K562 (cell line): ENCODE data around the gene THOP1. TPM values are rescaled to one million over a fixed set of nuclear protein-coding genes. Genes with fewer than 3 reads are reported as not detected.

Experiments used
- CREBBP ChIP-seq: IDR thresholded peaks from one replicate; pipeline ENCODE4 v1.6.1; 2012; ENCODE audit warnings: low read depth, mild to moderate bottlenecking, control low read depth, inconsistent platforms, low read length
- YBX1 ChIP-seq: fragments of 450-650 bp; IDR thresholded peaks from 2 replicates; pipeline ENCODE4 v1.7.1; 2016; ENCODE audit warnings: mild to moderate bottlenecking
- YY1 ChIP-seq, 3 experiments: IDR thresholded peaks; 2 replicates each; pipeline ENCODE4 v1.6.1; 2011; ENCODE audit warnings: low read length in 2 of 3, mild to moderate bottlenecking in 2 of 3, moderate library complexity in 2 of 3, borderline replicate concordance in 1 of 3, control low read depth in 1 of 3, low read depth in 1 of 3; ENCODE audit not compliant: insufficient read depth in 3 of 3, insufficient replicate concordance in 2 of 3, control insufficient read depth in 1 of 3, insufficient read length in 1 of 3; ENCODE audit errors: extremely low read depth in 1 of 3
- polyA plus RNA-seq, 8 experiments: library from polyadenylated mRNA; depleted of rRNA in 4 of 8; stranded (reverse) in 5 of 8; unstranded in 3 of 8; fragments of >200 nt; fragmentation: Nextera tagmentation in 2 of 8; fragmentation: Illumina TruSeq in 1 of 8; extraction: Ambion mirVana in 2 of 8; extraction: Trizol in 1 of 8; gene quantifications; 2 replicates each; pipeline versions ENCODE4 v1.2.1 to v1.2.3, GENCODE V29; 2011 to 2014; ENCODE audit warnings: inconsistent platforms in 1 of 8, missing spikeins in 1 of 8
- total RNA-seq, 7 experiments: library from RNA; depleted of rRNA in 6 of 7; stranded (reverse); fragments of >200 nt in 6 of 7; fragmentation: Illumina TruSeq in 2 of 7; extraction: Trizol in 2 of 7; gene quantifications; 2 replicates each; pipeline versions ENCODE4 v1.2.1 to v1.2.3, GENCODE V29; 2011 to 2021; ENCODE audit warnings: low replicate concordance in 1 of 7
- TF ChIP-seq, protein P1 (sequence below), 2 experiments: fragments of 450-650 bp in 1 of 2; sonication (generic) in 1 of 2; formaldehyde crosslinking; conservative IDR thresholded peaks; 2 replicates each; pipeline versions ENCODE4 v1.4.0 to v1.8.1; 2020 to 2022; ENCODE audit warnings: mild to moderate bottlenecking in 1 of 2, missing genetic modification reagents in 1 of 2
- TF ChIP-seq, protein P2 (sequence below): fragments of 450-650 bp; IDR thresholded peaks from 2 replicates; pipeline ENCODE4 v1.6.1; 2014; ENCODE audit warnings: low read depth, mild to moderate bottlenecking, moderate library complexity, borderline replicate concordance

Gene THOP1
- total and polyA plus RNA-seq, 9 of the 15 experiments (the other 6 are each of a cell fraction or from before 2014, with no cell fraction given), result 1.3 to 255 (median 96.1) TPM

DNA sequence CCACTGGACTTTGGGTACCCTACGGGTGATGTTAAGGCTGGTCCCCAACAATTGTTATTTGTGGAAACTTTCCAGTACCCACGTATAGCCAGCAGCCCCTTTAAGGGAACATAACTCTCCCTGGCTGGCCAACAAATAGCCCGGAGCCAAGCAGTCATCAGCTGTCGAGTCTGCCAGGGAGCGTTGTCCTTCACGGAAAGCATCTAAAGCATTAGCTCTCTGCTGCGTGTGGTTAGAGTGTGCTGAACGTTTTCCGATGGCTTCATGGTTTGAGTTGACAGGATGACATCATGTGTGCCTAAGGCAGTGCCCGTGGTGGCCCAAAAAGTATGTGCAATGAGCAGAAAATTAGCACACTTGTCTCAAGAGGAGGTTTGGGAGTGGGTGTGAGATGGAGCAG lies 78.5 kb downstream of the THOP1 start (continued):
- TF ChIP-seq, protein P1, sequence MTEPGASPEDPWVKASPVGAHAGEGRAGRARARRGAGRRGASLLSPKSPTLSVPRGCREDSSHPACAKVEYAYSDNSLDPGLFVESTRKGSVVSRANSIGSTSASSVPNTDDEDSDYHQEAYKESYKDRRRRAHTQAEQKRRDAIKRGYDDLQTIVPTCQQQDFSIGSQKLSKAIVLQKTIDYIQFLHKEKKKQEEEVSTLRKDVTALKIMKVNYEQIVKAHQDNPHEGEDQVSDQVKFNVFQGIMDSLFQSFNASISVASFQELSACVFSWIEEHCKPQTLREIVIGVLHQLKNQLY (CRISPR knock-in tag; conservative IDR thresholded peaks at IDR 0.05), result no peak
- TF ChIP-seq, protein P2, sequence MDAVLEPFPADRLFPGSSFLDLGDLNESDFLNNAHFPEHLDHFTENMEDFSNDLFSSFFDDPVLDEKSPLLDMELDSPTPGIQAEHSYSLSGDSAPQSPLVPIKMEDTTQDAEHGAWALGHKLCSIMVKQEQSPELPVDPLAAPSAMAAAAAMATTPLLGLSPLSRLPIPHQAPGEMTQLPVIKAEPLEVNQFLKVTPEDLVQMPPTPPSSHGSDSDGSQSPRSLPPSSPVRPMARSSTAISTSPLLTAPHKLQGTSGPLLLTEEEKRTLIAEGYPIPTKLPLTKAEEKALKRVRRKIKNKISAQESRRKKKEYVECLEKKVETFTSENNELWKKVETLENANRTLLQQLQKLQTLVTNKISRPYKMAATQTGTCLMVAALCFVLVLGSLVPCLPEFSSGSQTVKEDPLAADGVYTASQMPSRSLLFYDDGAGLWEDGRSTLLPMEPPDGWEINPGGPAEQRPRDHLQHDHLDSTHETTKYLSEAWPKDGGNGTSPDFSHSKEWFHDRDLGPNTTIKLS, result no peak
- no peak for TF ChIP-seq YBX1
- TF ChIP-seq CREBBP, result no peak
- TF ChIP-seq YY1 (IDR thresholded peaks at IDR 0.05; ENCODE audit: borderline replicate concordance in 1 of 3, control insufficient read depth in 1 of 3, extremely low read depth in 1 of 3, insufficient read depth in 3 of 3, insufficient read length in 1 of 3, insufficient replicate concordance in 2 of 3, low read depth in 1 of 3, low read length in 2 of 3), result no peak

Other genes with a start within 250 kb of the THOP1 start
Only the 7 nearest of the 11 such genes appear.
- gene GNG7, start 82.8 kb upstream of the THOP1 start, total RNA-seq (2014; rRNA removed), result 0.09 TPM in 1 of 2 replicates, not detected in the other
- gene GNG7, start 82.8 kb upstream of the THOP1 start, total RNA-seq (2014; rRNA removed; fragmentation: Illumina TruSeq; extraction: Trizol), result 0.04 TPM in 1 of 2 replicates, not detected in the other
- gene GNG7, start 82.8 kb upstream of the THOP1 start, total RNA-seq (2015; rRNA removed; fragmentation: Illumina TruSeq; extraction: Trizol), result 0.04 TPM in 2 replicates
- gene GNG7, start 82.8 kb upstream of the THOP1 start, total RNA-seq (2021), result 0.11 and 0.20 TPM in 2 replicates
- gene GNG7, start 82.8 kb upstream of the THOP1 start, polyA plus RNA-seq (2011; rRNA removed), result 0.08 and 0.12 TPM in 2 replicates
- 0.04 TPM in 2 replicates for gene GNG7, start 82.8 kb upstream of the THOP1 start, polyA plus RNA-seq (2014; fragmentation: Illumina TruSeq; extraction: Trizol)
- gene GNG7, start 82.8 kb upstream of the THOP1 start, polyA plus RNA-seq (2014; fragmentation: Nextera tagmentation; extraction: Ambion mirVana), result under 1 TPM in 1 of 2 experiments, not detected in 1; 0.01 TPM
- 0.07 TPM in 1 of 2 replicates, not detected in the other for gene GNG7, start 82.8 kb upstream of the THOP1 start, polyA plus RNA-seq (2014; rRNA removed)
- gene DIRAS1, start 64.1 kb upstream of the THOP1 start, total RNA-seq (2014; rRNA removed), result 2.2 and 3.3 TPM in 2 replicates
- gene DIRAS1, start 64.1 kb upstream of the THOP1 start, total RNA-seq (2014; rRNA removed; fragmentation: Illumina TruSeq; extraction: Trizol), result 2.3 TPM in 2 replicates
- 2.9 and 3.3 TPM in 2 replicates for gene DIRAS1, start 64.1 kb upstream of the THOP1 start, total RNA-seq (2015; rRNA removed; fragmentation: Illumina TruSeq; extraction: Trizol)
- gene DIRAS1, start 64.1 kb upstream of the THOP1 start, total RNA-seq (2021), result 12.0 and 12.8 TPM in 2 replicates
- gene DIRAS1, start 64.1 kb upstream of the THOP1 start, polyA plus RNA-seq (2011; rRNA removed), result 7.3 and 12.0 TPM in 2 replicates
- gene DIRAS1, start 64.1 kb upstream of the THOP1 start, polyA plus RNA-seq (2014; fragmentation: Illumina TruSeq; extraction: Trizol), result 3.8 and 4.9 TPM in 2 replicates
- gene DIRAS1, start 64.1 kb upstream of the THOP1 start, polyA plus RNA-seq (2014; fragmentation: Nextera tagmentation; extraction: Ambion mirVana), result under 1 TPM; 0.11 to 0.18 TPM
- 4.7 and 6.0 TPM in 2 replicates for gene DIRAS1, start 64.1 kb upstream of the THOP1 start, polyA plus RNA-seq (2014; rRNA removed)
- 161 and 172 TPM in 2 replicates for gene SLC39A3, start 45.5 kb upstream of the THOP1 start, total RNA-seq (2014; rRNA removed)
- 58.6 and 93.5 TPM in 2 replicates for gene SLC39A3, start 45.5 kb upstream of the THOP1 start, total RNA-seq (2014; rRNA removed; fragmentation: Illumina TruSeq; extraction: Trizol)
- 87.1 and 91.3 TPM in 2 replicates for gene SLC39A3, start 45.5 kb upstream of the THOP1 start, total RNA-seq (2015; rRNA removed; fragmentation: Illumina TruSeq; extraction: Trizol)
- 149 and 152 TPM in 2 replicates for gene SLC39A3, start 45.5 kb upstream of the THOP1 start, total RNA-seq (2021)
- gene SLC39A3, start 45.5 kb upstream of the THOP1 start, polyA plus RNA-seq (2011; rRNA removed), result 127 and 145 TPM in 2 replicates
- 215 and 268 TPM in 2 replicates for gene SLC39A3, start 45.5 kb upstream of the THOP1 start, polyA plus RNA-seq (2014; fragmentation: Illumina TruSeq; extraction: Trizol)
- gene SLC39A3, start 45.5 kb upstream of the THOP1 start, polyA plus RNA-seq (2014; fragmentation: Nextera tagmentation; extraction: Ambion mirVana), result 1 to 10 TPM; 2.3 to 3.6 TPM
- 165 and 173 TPM in 2 replicates for gene SLC39A3, start 45.5 kb upstream of the THOP1 start, polyA plus RNA-seq (2014; rRNA removed)
- gene SGTA, start 2.2 kb upstream of the THOP1 start, total RNA-seq (2014; rRNA removed), result 73.2 and 106 TPM in 2 replicates
- 16.2 and 18.1 TPM in 2 replicates for gene SGTA, start 2.2 kb upstream of the THOP1 start, total RNA-seq (2014; rRNA removed; fragmentation: Illumina TruSeq; extraction: Trizol)
- gene SGTA, start 2.2 kb upstream of the THOP1 start, total RNA-seq (2015; rRNA removed; fragmentation: Illumina TruSeq; extraction: Trizol), result 49.9 and 50.8 TPM in 2 replicates
- gene SGTA, start 2.2 kb upstream of the THOP1 start, total RNA-seq (2021), result 106 and 110 TPM in 2 replicates
- 44.5 and 67.3 TPM in 2 replicates for gene SGTA, start 2.2 kb upstream of the THOP1 start, polyA plus RNA-seq (2011; rRNA removed)
- 72.3 and 101 TPM in 2 replicates for gene SGTA, start 2.2 kb upstream of the THOP1 start, polyA plus RNA-seq (2014; fragmentation: Illumina TruSeq; extraction: Trizol)
- gene SGTA, start 2.2 kb upstream of the THOP1 start, polyA plus RNA-seq (2014; fragmentation: Nextera tagmentation; extraction: Ambion mirVana), result 1 to 10 TPM; 1.4 to 4.8 TPM
- gene SGTA, start 2.2 kb upstream of the THOP1 start, polyA plus RNA-seq (2014; rRNA removed), result 87.3 and 89.9 TPM in 2 replicates
- 1.2 and 1.5 TPM in 2 replicates for gene ZNF554, start 34.4 kb downstream of the THOP1 start, total RNA-seq (2014; rRNA removed)
- gene ZNF554, start 34.4 kb downstream of the THOP1 start, total RNA-seq (2014; rRNA removed; fragmentation: Illumina TruSeq; extraction: Trizol), result 1.0 and 1.4 TPM in 2 replicates
- gene ZNF554, start 34.4 kb downstream of the THOP1 start, total RNA-seq (2015; rRNA removed; fragmentation: Illumina TruSeq; extraction: Trizol), result 1.1 and 1.3 TPM in 2 replicates
- 1.3 and 1.8 TPM in 2 replicates for gene ZNF554, start 34.4 kb downstream of the THOP1 start, total RNA-seq (2021)
- 1.3 and 1.5 TPM in 2 replicates for gene ZNF554, start 34.4 kb downstream of the THOP1 start, polyA plus RNA-seq (2011; rRNA removed)
- gene ZNF554, start 34.4 kb downstream of the THOP1 start, polyA plus RNA-seq (2014; fragmentation: Illumina TruSeq; extraction: Trizol), result 0.89 and 1.0 TPM in 2 replicates
- gene ZNF554, start 34.4 kb downstream of the THOP1 start, polyA plus RNA-seq (2014; fragmentation: Nextera tagmentation; extraction: Ambion mirVana), result under 1 TPM; 0.07 to 0.31 TPM
- gene ZNF554, start 34.4 kb downstream of the THOP1 start, polyA plus RNA-seq (2014; rRNA removed), result 1.1 and 1.4 TPM in 2 replicates
- 2.0 TPM in 2 replicates for gene ZNF555, start 56.0 kb downstream of the THOP1 start, total RNA-seq (2014; rRNA removed)
- gene ZNF555, start 56.0 kb downstream of the THOP1 start, total RNA-seq (2014; rRNA removed; fragmentation: Illumina TruSeq; extraction: Trizol), result 6.0 and 6.8 TPM in 2 replicates
- gene ZNF555, start 56.0 kb downstream of the THOP1 start, total RNA-seq (2015; rRNA removed; fragmentation: Illumina TruSeq; extraction: Trizol), result 3.2 and 3.6 TPM in 2 replicates
- gene ZNF555, start 56.0 kb downstream of the THOP1 start, total RNA-seq (2021), result 4.0 and 5.4 TPM in 2 replicates
- gene ZNF555, start 56.0 kb downstream of the THOP1 start, polyA plus RNA-seq (2011; rRNA removed), result 6.7 and 7.5 TPM in 2 replicates
- 4.6 and 5.4 TPM in 2 replicates for gene ZNF555, start 56.0 kb downstream of the THOP1 start, polyA plus RNA-seq (2014; fragmentation: Illumina TruSeq; extraction: Trizol)
- 1 to 10 TPM; 4.4 to 6.1 TPM for gene ZNF555, start 56.0 kb downstream of the THOP1 start, polyA plus RNA-seq (2014; fragmentation: Nextera tagmentation; extraction: Ambion mirVana)
- 3.0 and 3.4 TPM in 2 replicates for gene ZNF555, start 56.0 kb downstream of the THOP1 start, polyA plus RNA-seq (2014; rRNA removed)
- 0.12 and 0.36 TPM in 2 replicates for gene ZNF556, start 81.8 kb downstream of the THOP1 start, total RNA-seq (2014; rRNA removed)
- 0.03 and 0.33 TPM in 2 replicates for gene ZNF556, start 81.8 kb downstream of the THOP1 start, total RNA-seq (2014; rRNA removed; fragmentation: Illumina TruSeq; extraction: Trizol)
- 0.11 TPM in 1 of 2 replicates, not detected in the other for gene ZNF556, start 81.8 kb downstream of the THOP1 start, total RNA-seq (2015; rRNA removed; fragmentation: Illumina TruSeq; extraction: Trizol)
- gene ZNF556, start 81.8 kb downstream of the THOP1 start, total RNA-seq (2021), result 0.11 TPM in 1 of 2 replicates, not detected in the other
- not detected in 2 replicates for gene ZNF556, start 81.8 kb downstream of the THOP1 start, polyA plus RNA-seq (2011; rRNA removed)
- 0.01 and 0.06 TPM in 2 replicates for gene ZNF556, start 81.8 kb downstream of the THOP1 start, polyA plus RNA-seq (2014; fragmentation: Illumina TruSeq; extraction: Trizol)
- under 1 TPM; 0.01 to 0.10 TPM for gene ZNF556, start 81.8 kb downstream of the THOP1 start, polyA plus RNA-seq (2014; fragmentation: Nextera tagmentation; extraction: Ambion mirVana)
- gene ZNF556, start 81.8 kb downstream of the THOP1 start, polyA plus RNA-seq (2014; rRNA removed), result 0.08 and 0.09 TPM in 2 replicates